Measurements from ENCODE around the gene CPLX1.

Gene CPLX1

GRCh38 chr4:864456-865120, 38.7 kb upstream of the CPLX1 start:
- no peak for TF ChIP-seq CTCF (IDR thresholded peaks at IDR 0.05; ENCODE audit: insufficient read depth, missing control alignments)
- no peak for DNase-seq (ENCODE audit: insufficient read length, low spot score)
- no peak for FAIRE-seq

- no peak for FAIRE-seq
- no peak for DNase-seq (ENCODE audit: insufficient read length, low spot score)
- TF ChIP-seq CTCF (IDR thresholded peaks at IDR 0.05; ENCODE audit: insufficient read depth, missing control alignments) = no peak
Measured at GRCh38 chr4:860561-860960, 34.6 kb upstream of the CPLX1 start.

GRCh38 chr4:859496-859895, 33.6 kb upstream of the CPLX1 start:
- FAIRE-seq (no peak), DNase-seq (ENCODE audit: insufficient read length, low spot score) (no peak)
- TF ChIP-seq CTCF (IDR thresholded peaks at IDR 0.05; ENCODE audit: insufficient read depth, missing control alignments) = no peak

GRCh38 chr4:858831-859451, 33.0 kb upstream of the CPLX1 start:
- no peak for DNase-seq (ENCODE audit: insufficient read length, low spot score)
- TF ChIP-seq CTCF (IDR thresholded peaks at IDR 0.05; ENCODE audit: insufficient read depth, missing control alignments) = no peak
- FAIRE-seq = no peak

GRCh38 chr4:858041-858481, 32.1 kb upstream of the CPLX1 start:
- TF ChIP-seq CTCF (IDR thresholded peaks at IDR 0.05; ENCODE audit: insufficient read depth, missing control alignments) = no peak
- DNase-seq (ENCODE audit: insufficient read length, low spot score) (no peak), FAIRE-seq (no peak)

GRCh38 chr4:857461-857860, 31.5 kb upstream of the CPLX1 start:
- TF ChIP-seq CTCF (IDR thresholded peaks at IDR 0.05; ENCODE audit: insufficient read depth, missing control alignments) = no peak
- no peak for FAIRE-seq
- DNase-seq (ENCODE audit: insufficient read length, low spot score) = no peak

GRCh38 chr4:856225-856901, 30.4 kb upstream of the CPLX1 start:
- FAIRE-seq = no peak
- TF ChIP-seq CTCF (IDR thresholded peaks at IDR 0.05; ENCODE audit: insufficient read depth, missing control alignments) = no peak
- DNase-seq (ENCODE audit: insufficient read length, low spot score) = no peak

Data from D721Med (cell line).